OCI-LY3 (cell line): ENCODE results near the gene EFCAB6.
A peak's percentile ranks its signal among the peaks of the same experiment; 100 is the strongest.

ENCODE experiments used
- H2AFZ ChIP-seq: fragments of 200-600, 300-600 bp; shearing (Covaris generic); 2 replicates; pipeline ENCODE4 v1.6.0; 2014; ENCODE audit warnings: antibody characterized with exemption, low read depth, low read length
- H3K27ac ChIP-seq: fragments of 200-600, 300-600 bp; sonication (generic); 2 replicates; pipeline ENCODE4 v1.5.1; 2014; ENCODE audit warnings: mild to moderate bottlenecking, low read length, moderate library complexity, mixed read lengths
- H3K27me3 ChIP-seq: fragments of 200-600, 300-600 bp; sonication (generic); 2 replicates; pipeline ENCODE4 v1.6.1; 2014; ENCODE audit warnings: low read depth, low read length, mixed read lengths
- H3K36me3 ChIP-seq: fragments of 200-600, 300-600 bp; sonication (generic); replicated peaks from 2 replicates; pipeline ENCODE3; 2014; ENCODE audit warnings: low read depth, low read length, mixed read lengths
- H3K4me1 ChIP-seq: fragments of 300-600, 200-600 bp; sonication (generic); 2 replicates; pipeline ENCODE4 v1.6.1; 2014; ENCODE audit warnings: low read length, mixed read lengths
- H3K4me2 ChIP-seq: fragments of 200-600, 300-600 bp; sonication (generic); 2 replicates; pipeline ENCODE4 v1.6.1; 2014; ENCODE audit warnings: low read length, mixed read lengths
- H3K4me3 ChIP-seq: fragments of 300-600, 200-600 bp; sonication (generic); 2 replicates; pipeline ENCODE4 v1.5.1; 2014; ENCODE audit warnings: antibody characterized with exemption, mild to moderate bottlenecking, low read length, moderate library complexity
- H3K79me2 ChIP-seq: fragments of 300-600, 200-600 bp; shearing (Covaris generic); 2 replicates; pipeline ENCODE4 v1.6.1; 2014; ENCODE audit warnings: mild to moderate bottlenecking, low read length, mixed read lengths
- H3K9ac ChIP-seq: fragments of 300-600, 200-600 bp; shearing (Covaris generic); 2 replicates; pipeline ENCODE4 v1.6.0; 2014; ENCODE audit warnings: mild to moderate bottlenecking, low read length, moderate library complexity
- H3K9me3 ChIP-seq: fragments of 200-600, 300-600 bp; shearing (Covaris generic); 2 replicates; pipeline ENCODE4 v1.6.1; 2014; ENCODE audit warnings: low read length, mixed read lengths; ENCODE audit not compliant: insufficient read depth
- H4K20me1 ChIP-seq: fragments of 200-600, 300-600 bp; sonication (generic); 2 replicates; pipeline ENCODE4 v1.6.1; 2016; ENCODE audit warnings: low read length, mixed read lengths; ENCODE audit not compliant: insufficient read depth
- EZH2phosphoT487 ChIP-seq: fragments of 200-600 bp; shearing (Covaris generic); IDR thresholded peaks from 2 replicates; pipeline ENCODE4 v1.6.1; 2018; ENCODE audit warnings: antibody characterized with exemption, mixed run types, low read depth
- TF ChIP-seq, protein P1 (sequence below): fragments of 200-600, 300-600 bp; sonication (generic); IDR thresholded peaks from 2 replicates; pipeline ENCODE4 v1.5.1; 2014; ENCODE audit warnings: antibody characterized with exemption, low read length, low read depth

EFCAB6 gene

DNA sequence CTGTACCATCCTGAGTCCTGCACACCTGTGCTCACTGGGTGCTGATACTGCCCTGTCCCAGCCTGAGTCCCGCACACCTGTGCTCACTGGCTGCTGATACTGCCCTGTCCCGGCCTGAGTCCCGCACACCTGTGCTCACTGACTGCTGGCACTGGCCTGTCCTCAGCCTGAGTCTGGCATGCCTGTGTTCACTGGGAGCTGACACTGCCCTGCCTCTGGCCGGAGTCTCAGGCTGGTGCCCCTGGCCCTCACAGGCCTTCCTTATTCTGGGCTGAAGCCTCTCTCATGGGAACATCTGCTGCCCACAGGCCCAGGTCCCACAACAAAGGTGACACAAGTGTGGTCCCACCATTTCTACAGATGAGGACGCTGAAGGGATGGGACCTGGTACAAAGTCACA lies 285.2 kb downstream of the EFCAB6 start:
- peaks cover 11% of the 10 kb centered on the region; the same call in 1 of the 2 replicates for H3K27me3 ChIP-seq
- H3K9ac ChIP-seq: no peak overlapping the region
- H3K4me3 ChIP-seq: no peak overlapping the region
- no peak overlapping the region for H3K4me2 ChIP-seq
- TF ChIP-seq EZH2phosphoT487: no peak
- TF ChIP-seq, protein P1, sequence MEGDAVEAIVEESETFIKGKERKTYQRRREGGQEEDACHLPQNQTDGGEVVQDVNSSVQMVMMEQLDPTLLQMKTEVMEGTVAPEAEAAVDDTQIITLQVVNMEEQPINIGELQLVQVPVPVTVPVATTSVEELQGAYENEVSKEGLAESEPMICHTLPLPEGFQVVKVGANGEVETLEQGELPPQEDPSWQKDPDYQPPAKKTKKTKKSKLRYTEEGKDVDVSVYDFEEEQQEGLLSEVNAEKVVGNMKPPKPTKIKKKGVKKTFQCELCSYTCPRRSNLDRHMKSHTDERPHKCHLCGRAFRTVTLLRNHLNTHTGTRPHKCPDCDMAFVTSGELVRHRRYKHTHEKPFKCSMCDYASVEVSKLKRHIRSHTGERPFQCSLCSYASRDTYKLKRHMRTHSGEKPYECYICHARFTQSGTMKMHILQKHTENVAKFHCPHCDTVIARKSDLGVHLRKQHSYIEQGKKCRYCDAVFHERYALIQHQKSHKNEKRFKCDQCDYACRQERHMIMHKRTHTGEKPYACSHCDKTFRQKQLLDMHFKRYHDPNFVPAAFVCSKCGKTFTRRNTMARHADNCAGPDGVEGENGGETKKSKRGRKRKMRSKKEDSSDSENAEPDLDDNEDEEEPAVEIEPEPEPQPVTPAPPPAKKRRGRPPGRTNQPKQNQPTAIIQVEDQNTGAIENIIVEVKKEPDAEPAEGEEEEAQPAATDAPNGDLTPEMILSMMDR: no peak
- H3K79me2 ChIP-seq: no peaks in the 10 kb centered on the region
- H3K27ac ChIP-seq: no peak overlapping the region
- H3K36me3 ChIP-seq: no peaks in the 10 kb centered on the region
- no peaks in the 10 kb centered on the region for H3K9me3 ChIP-seq
- H4K20me1 ChIP-seq: no peaks in the 10 kb centered on the region
- no peaks in the 10 kb centered on the region for H3K4me1 ChIP-seq
- H2AFZ ChIP-seq: no peak overlapping the region

DNA sequence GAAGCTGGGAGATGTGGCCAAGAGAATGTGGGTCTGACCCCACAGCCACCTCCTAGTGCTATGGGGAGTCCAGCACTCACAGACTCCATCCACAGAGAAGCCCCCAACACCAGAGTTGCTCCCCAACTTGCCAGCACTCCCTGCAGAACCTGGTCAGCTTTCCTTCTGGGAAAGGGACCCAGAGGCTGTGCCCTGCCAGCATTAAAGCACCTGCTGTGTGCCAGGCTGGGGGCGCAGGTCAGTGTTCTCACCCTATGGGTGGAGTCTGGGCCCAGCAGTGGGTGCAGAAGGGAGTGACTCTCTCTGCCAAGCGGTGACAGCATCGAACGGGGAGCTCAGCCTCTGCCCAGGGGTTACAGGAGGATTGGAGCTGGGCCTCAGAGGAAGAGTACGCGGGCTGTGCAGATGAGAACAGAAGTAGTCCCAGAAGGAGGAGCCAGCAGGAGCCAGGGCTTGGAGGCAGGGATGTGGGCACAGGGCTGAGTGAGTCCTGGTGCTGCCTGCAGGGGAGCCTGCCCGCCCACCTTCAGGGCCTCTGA lies 285.9 kb downstream of the EFCAB6 start:
- Histone ChIP-seq H3K4me1 (peaks cover 4% of the 10 kb centered on the region), H3K27ac (no peak overlapping the region), H4K20me1 (no peaks in the 10 kb centered on the region), H3K36me3 (no peaks in the 10 kb centered on the region), H3K4me3 (no peak overlapping the region), H3K9me3 (no peaks in the 10 kb centered on the region), H3K27me3 (peaks cover 5% of the 10 kb centered on the region; the same call in 1 of the 2 replicates), H3K79me2 (no peaks in the 10 kb centered on the region), H3K4me2 (no peak overlapping the region), H3K9ac (no peak overlapping the region), H2AFZ (no peak overlapping the region)
- TF ChIP-seq, protein P1: no peak
- TF ChIP-seq EZH2phosphoT487: no peak

DNA sequence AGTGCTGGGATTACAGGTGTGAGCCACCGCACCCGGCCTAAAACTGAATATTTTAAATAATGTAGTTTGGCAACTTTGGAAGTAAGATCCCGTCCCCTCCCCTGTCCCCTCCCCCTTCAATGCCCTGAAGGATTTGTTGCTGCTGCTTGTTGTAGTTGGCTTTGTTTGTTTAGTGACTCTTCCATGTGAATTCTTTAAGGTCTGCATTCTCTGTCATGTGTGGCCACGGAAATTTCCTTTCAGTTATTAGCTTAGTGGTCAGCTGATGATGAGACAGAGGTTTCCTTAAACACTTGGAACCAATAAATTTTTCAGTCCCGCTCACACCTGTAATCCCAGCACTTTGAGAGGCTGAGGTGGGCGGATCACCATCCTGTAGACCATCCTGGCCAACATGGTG lies 290.4 kb downstream of the EFCAB6 start:
- Histone ChIP-seq H2AFZ (no peak overlapping the region), H3K4me3 (no peak overlapping the region), H3K4me2 (no peak overlapping the region), H4K20me1 (no peaks in the 10 kb centered on the region), H3K36me3 (no peaks in the 10 kb centered on the region), H3K27me3 (peaks cover 16% of the 10 kb centered on the region), H3K9me3 (no peaks in the 10 kb centered on the region), H3K4me1 (peaks cover 14% of the 10 kb centered on the region), H3K79me2 (no peaks in the 10 kb centered on the region), H3K9ac (no peak overlapping the region), H3K27ac (no peak overlapping the region)
- TF ChIP-seq, protein P1: no peak
- no peak for TF ChIP-seq EZH2phosphoT487

DNA sequence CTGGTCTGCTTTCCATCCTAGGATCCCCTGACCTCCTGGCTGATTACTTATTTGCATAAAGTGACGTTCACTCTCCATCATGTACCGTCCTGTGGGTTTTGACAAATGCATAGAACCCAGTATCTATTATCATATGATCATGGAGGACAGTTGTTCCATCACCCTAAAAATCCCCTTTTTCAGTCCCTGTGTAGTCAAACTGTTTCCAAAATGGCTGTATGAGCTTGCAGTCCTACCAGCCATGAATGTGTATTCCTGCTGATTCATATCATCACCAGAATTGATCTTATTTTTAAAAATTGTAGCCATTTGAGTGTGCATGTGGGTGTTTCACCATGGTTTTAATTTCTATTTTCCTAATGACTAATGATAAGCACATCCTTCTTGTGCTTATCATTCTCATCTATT lies 291.5 kb downstream of the EFCAB6 start:
- Histone ChIP-seq H3K27ac (no peak overlapping the region), H3K9ac (no peak overlapping the region), H4K20me1 (no peaks in the 10 kb centered on the region), H3K9me3 (no peaks in the 10 kb centered on the region), H3K4me3 (no peak overlapping the region), H3K27me3 (peaks cover 13% of the 10 kb centered on the region), H3K4me2 (peak overlapping the region; percentile 31), H3K4me1 (peaks cover 14% of the 10 kb centered on the region), H3K36me3 (no peaks in the 10 kb centered on the region), H2AFZ (no peak overlapping the region), H3K79me2 (no peaks in the 10 kb centered on the region)
- TF ChIP-seq, protein P1: no peak
- TF ChIP-seq EZH2phosphoT487: no peak
